ENCODE measurements around the gene TMEM259. TPM values are rescaled to one million over a fixed set of nuclear protein-coding genes. Genes with fewer than 3 reads are reported as not detected.

The TMEM259 gene
- total and polyA plus RNA-seq, 2 donors (not counting 1 experiment from before 2014, with no cell fraction given), result 373 to 607 TPM

GRCh38 chr19:993831-994393 lies 27.0 kb downstream of the TMEM259 start:
- ChIA-PET POLR2A (interaction anchor here (1.4 kb wide), 1 partner anchor 9 kb away, joined by 3 read pairs; no protein-coding TSS in a partner anchor), CTCF (no interaction called here)
- Mint-ChIP-seq H3K27ac (no peak overlapping the region), H3K4me1 (peaks cover 6% of the 10 kb centered on the region), H3K9me3 (ENCODE audit: insufficient read depth) (no peaks in the 10 kb centered on the region), H3K4me3 (no peak overlapping the region), H3K27me3 (peaks cover 15% of the 10 kb centered on the region)
- WGBS (ENCODE audit: insufficient coverage), result 94% methylated on average over 43 of the region's 43 CpGs
- Histone ChIP-seq H2AFZ (ENCODE audit: insufficient read depth, low read depth, low read length, poor library complexity, severe bottlenecking) (no peak overlapping the region), H3K27ac (ENCODE audit: low read length in 2 of 2) (no peak overlapping the region), H3K27me3 (replicated peaks in 1 of 4; ENCODE audit: control extremely low read depth in 1 of 4, control insufficient read depth in 3 of 4, insufficient read depth in 4 of 4, low read length in 3 of 4) (peaks cover 0 to 33% (median 16%) of the 10 kb centered on the region in 4 experiments), H3K9me3 (ENCODE audit: control extremely low read depth in 1 of 3, control insufficient read depth in 2 of 3, insufficient read depth in 1 of 3, low read length in 2 of 3) (peaks cover 0 to 3% (median 0%) of the 10 kb centered on the region in 3 donors), H3K4me1 (ENCODE audit: control insufficient read depth in 2 of 2, insufficient read depth in 2 of 2, low read length in 2 of 2) (peaks cover 10 to 11% of the 10 kb centered on the region in 2 donors), H3K79me2 (ENCODE audit: control insufficient read depth, insufficient read depth, low read length) (no peaks in the 10 kb centered on the region), H3K9ac (ENCODE audit: low read length) (no peak overlapping the region), H3K4me2 (replicated peaks; ENCODE audit: low read depth, low read length, poor library complexity, severe bottlenecking) (no peak overlapping the region), H3K4me3 (ENCODE audit: control extremely low read depth in 1 of 5, extremely low read depth in 1 of 5, insufficient read depth in 1 of 5, low read depth in 2 of 5, low read length in 4 of 5) (no peak overlapping the region), H3K36me3 (replicated peaks in 1 of 2; ENCODE audit: control extremely low read depth in 1 of 2, control insufficient read depth in 1 of 2, extremely low read depth in 1 of 2, insufficient read depth in 2 of 2, low read length in 1 of 2) (peaks cover 0 to 17% of the 10 kb centered on the region in 2 experiments), H4K20me1 (ENCODE audit: control insufficient read depth, insufficient read depth, low read length, poor library complexity, severe bottlenecking) (peaks cover 13% of the 10 kb centered on the region)
- no peak for TF ChIP-seq CTCF (IDR thresholded peaks at IDR 0.05)
- TF ChIP-seq EZH2 (IDR thresholded peaks at IDR 0.05; ENCODE audit: borderline replicate concordance, insufficient read depth, low read depth, low read length, poor library complexity, severe bottlenecking), result no peak
- intact Hi-C loops (cut with micrococcal nuclease), result no loop called here
- ATAC-seq (ENCODE audit: low read depth) (no peak), DNase-seq (no peak)

GRCh38 chr19:993361-993830 lies 27.5 kb downstream of the TMEM259 start:
- peaks cover 14% of the 10 kb centered on the region for H4K20me1 ChIP-seq (ENCODE audit: control insufficient read depth, insufficient read depth, low read length, poor library complexity, severe bottlenecking)
- peaks cover 0 to 28% (median 13%) of the 10 kb centered on the region in 4 experiments for H3K27me3 ChIP-seq (replicated peaks in 1 of 4; ENCODE audit: control extremely low read depth in 1 of 4, control insufficient read depth in 3 of 4, insufficient read depth in 4 of 4, low read length in 3 of 4)
- intact Hi-C loops (cut with micrococcal nuclease), result no loop called here
- H3K9ac ChIP-seq (ENCODE audit: low read length), result no peak overlapping the region
- H3K4me2 ChIP-seq (replicated peaks; ENCODE audit: low read depth, low read length, poor library complexity, severe bottlenecking), result no peak overlapping the region
- H3K36me3 ChIP-seq (replicated peaks in 1 of 2; ENCODE audit: control extremely low read depth in 1 of 2, control insufficient read depth in 1 of 2, extremely low read depth in 1 of 2, insufficient read depth in 2 of 2, low read length in 1 of 2), result peaks cover 0 to 21% of the 10 kb centered on the region in 2 experiments
- TF ChIP-seq CTCF (IDR thresholded peaks at IDR 0.05), result no peak
- no peak for TF ChIP-seq EZH2 (IDR thresholded peaks at IDR 0.05; ENCODE audit: borderline replicate concordance, insufficient read depth, low read depth, low read length, poor library complexity, severe bottlenecking)
- WGBS (ENCODE audit: insufficient coverage), result 96% methylated on average over 14 of the region's 17 CpGs
- peaks cover 13% of the 10 kb centered on the region for H3K27me3 Mint-ChIP-seq
- no peak overlapping the region for H2AFZ ChIP-seq (ENCODE audit: insufficient read depth, low read depth, low read length, poor library complexity, severe bottlenecking)
- H3K79me2 ChIP-seq (ENCODE audit: control insufficient read depth, insufficient read depth, low read length), result peaks cover 1% of the 10 kb centered on the region
- H3K4me1 Mint-ChIP-seq, result peaks cover 6% of the 10 kb centered on the region
- H3K9me3 Mint-ChIP-seq (ENCODE audit: insufficient read depth), result no peaks in the 10 kb centered on the region
- H3K9me3 ChIP-seq (ENCODE audit: control extremely low read depth in 1 of 3, control insufficient read depth in 2 of 3, insufficient read depth in 1 of 3, low read length in 2 of 3), result peaks cover 0 to 2% (median 0%) of the 10 kb centered on the region in 3 donors
- no peak for DNase-seq
- no peak overlapping the region for H3K27ac ChIP-seq (ENCODE audit: low read length in 2 of 2)
- CTCF ChIA-PET, result no interaction called here
- no peak for ATAC-seq (ENCODE audit: low read depth)
- H3K4me1 ChIP-seq (ENCODE audit: control insufficient read depth in 2 of 2, insufficient read depth in 2 of 2, low read length in 2 of 2), result peaks cover 10 to 11% of the 10 kb centered on the region in 2 donors
- POLR2A ChIA-PET, result no interaction called here
- H3K4me3 ChIP-seq (ENCODE audit: control extremely low read depth in 1 of 5, extremely low read depth in 1 of 5, insufficient read depth in 1 of 5, low read depth in 2 of 5, low read length in 4 of 5), result no peak overlapping the region
- H3K27ac Mint-ChIP-seq, result no peak overlapping the region
- no peak overlapping the region for H3K4me3 Mint-ChIP-seq
